H1 (cell line): ENCODE data around the gene CCDC148. TPM values are rescaled to one million over a fixed set of nuclear protein-coding genes. Genes with fewer than 3 reads are reported as not detected.

Experiments used
- CTCF ChIA-PET: fragments of 300-600 bp; sonication (Branson Sonifier 250); formaldehyde crosslinking; loops from one replicate; lab custom pipeline; 2021; ENCODE audit not compliant: partially characterized antibody; lab: Charles Lee
- POLR2A ChIA-PET: fragments of 300-600 bp; sonication (Branson Sonifier 250); formaldehyde crosslinking; loops from one replicate; lab custom pipeline; 2021; ENCODE audit warnings: inconsistent platforms; ENCODE audit not compliant: partially characterized antibody; lab: Charles Lee
- DNase-seq, 2 experiments: peaks; one replicate each; pipeline versions ENCODE4 v3.0.0 to v3.0.0-alpha.2; 2010 to 2022; ENCODE audit warnings: low spot score in 2 of 2, low read depth in 1 of 2, mixed read lengths in 1 of 2
- FAIRE-seq: peaks from 2 replicates; lab custom pipeline; 2011; peaks lifted over from hg19 to GRCh38; lab: Jason Lieb, UNC
- H2AFZ ChIP-seq: 2 replicates; pipeline ENCODE4 v1.8.1; 2012; ENCODE audit warnings: low read length, inconsistent platforms
- H2AK5ac ChIP-seq: 2 replicates; pipeline ENCODE4 v1.6.1; 2013; ENCODE audit warnings: low read depth, low read length
- H2BK120ac ChIP-seq: replicated peaks from 2 replicates; pipeline ENCODE3; 2013; ENCODE audit warnings: low read depth, low read length, inconsistent platforms
- H2BK12ac ChIP-seq: 2 replicates; pipeline ENCODE4 v1.6.1; 2013; ENCODE audit warnings: low read depth, low read length
- H2BK15ac ChIP-seq: 2 replicates; pipeline ENCODE4 v1.6.1; 2013; ENCODE audit warnings: low read length
- H2BK20ac ChIP-seq: 2 replicates; pipeline ENCODE4 v1.6.1; 2013; ENCODE audit warnings: low read length
- H2BK5ac ChIP-seq: 2 replicates; pipeline ENCODE4 v1.6.1; 2013; ENCODE audit warnings: low read depth, low read length
- H3K14ac ChIP-seq: 2 replicates; pipeline ENCODE4 v1.6.1; 2013; ENCODE audit warnings: inconsistent platforms; ENCODE audit not compliant: insufficient read length
- H3K18ac ChIP-seq: 2 replicates; pipeline ENCODE4 v1.6.1; 2013; ENCODE audit warnings: low read length; ENCODE audit errors: extremely low read depth
- H3K23ac ChIP-seq: 2 replicates; pipeline ENCODE4 v1.6.1; 2013; ENCODE audit warnings: inconsistent platforms; ENCODE audit not compliant: insufficient read length
- H3K23me2 ChIP-seq: 2 replicates; pipeline ENCODE4 v1.6.1; 2013; ENCODE audit warnings: low read depth, low read length
- H3K27ac ChIP-seq: 2 replicates; pipeline ENCODE4 v1.6.1; 2011; ENCODE audit warnings: low read depth, low read length, inconsistent platforms
- H3K27me3 ChIP-seq, 4 experiments: replicated peaks in 1 of 4; 1 replicate in 1 of 4; 2 replicates in 3 of 4; pipeline versions ENCODE4 v1.6.1 to v1.8.1; 2011 to 2013; ENCODE audit warnings: low read length in 3 of 4, mild to moderate bottlenecking in 3 of 4, inconsistent platforms in 2 of 4, mixed read lengths in 2 of 4, moderate library complexity in 1 of 4; ENCODE audit not compliant: control insufficient read depth in 3 of 4, insufficient read depth in 3 of 4; ENCODE audit errors: extremely low read depth in 1 of 4
- H3K36me3 ChIP-seq, 4 experiments: 2 replicates each; pipeline versions ENCODE4 v1.6.1 to v1.8.1; 2011 to 2013; ENCODE audit warnings: mild to moderate bottlenecking in 4 of 4, low read length in 3 of 4, moderate library complexity in 2 of 4, control low read depth in 1 of 4, inconsistent platforms in 1 of 4; ENCODE audit not compliant: insufficient read depth in 4 of 4, control insufficient read depth in 2 of 4
- H3K4ac ChIP-seq: replicated peaks from 2 replicates; pipeline ENCODE3; 2013; ENCODE audit warnings: low read length, low read depth, mixed read lengths, inconsistent platforms; ENCODE audit not compliant: insufficient read length
- H3K4me1 ChIP-seq, 4 experiments: replicated peaks in 1 of 4; 1 replicate in 1 of 4; 2 replicates in 3 of 4; pipeline versions ENCODE4 v1.6.1 to v1.8.1; 2011 to 2013; ENCODE audit warnings: low read length in 3 of 4, inconsistent platforms in 2 of 4, mixed read lengths in 1 of 4; ENCODE audit not compliant: insufficient read depth in 4 of 4, control insufficient read depth in 3 of 4
- H3K4me2 ChIP-seq, 2 experiments: 2 replicates each; pipeline versions ENCODE4 v1.6.1 to v1.8.1; 2011 to 2013; ENCODE audit warnings: low read depth in 2 of 2, low read length in 2 of 2, control low read depth in 1 of 2, inconsistent platforms in 1 of 2, mild to moderate bottlenecking in 1 of 2; ENCODE audit not compliant: insufficient read depth in 1 of 2
- H3K4me3 ChIP-seq, 4 experiments: fragments of 200-600, 300-600 bp in 1 of 4; sonication (generic), shearing (Covaris generic), sonication (Bioruptor Twin) in 1 of 4; 2 replicates each; pipeline versions ENCODE4 v1.5.1 to v1.8.1; 2011 to 2016; ENCODE audit warnings: low read length in 4 of 4, low read depth in 3 of 4, control low read depth in 2 of 4, inconsistent platforms in 2 of 4, mild to moderate bottlenecking in 2 of 4, mixed read lengths in 1 of 4, moderate library complexity in 1 of 4; ENCODE audit not compliant: insufficient read depth in 2 of 4; ENCODE audit errors: extremely low read depth in 1 of 4
- H3K56ac ChIP-seq: replicated peaks from 2 replicates; pipeline ENCODE3; 2013; ENCODE audit warnings: low read depth, mild to moderate bottlenecking, mixed read lengths, low read length, inconsistent platforms; ENCODE audit not compliant: insufficient read length
- H3K79me1 ChIP-seq: 2 replicates; pipeline ENCODE4 v1.6.1; 2013; ENCODE audit warnings: low read depth, low read length, control low read depth
- H3K79me2 ChIP-seq, 2 experiments: 2 replicates each; pipeline versions ENCODE4 v1.6.1 to v1.8.1; 2012 to 2013; ENCODE audit warnings: low read length in 2 of 2, mild to moderate bottlenecking in 2 of 2, inconsistent platforms in 1 of 2; ENCODE audit not compliant: insufficient read depth in 2 of 2, control insufficient read depth in 1 of 2
- H3K9ac ChIP-seq, 4 experiments: replicated peaks in 1 of 4; 1 replicate in 1 of 4; 2 replicates in 3 of 4; pipeline versions ENCODE4 v1.6.1 to v1.8.1; 2011 to 2013; ENCODE audit warnings: low read depth in 3 of 4, low read length in 3 of 4, control low read depth in 2 of 4, mild to moderate bottlenecking in 2 of 4, moderate library complexity in 2 of 4, inconsistent platforms in 1 of 4; ENCODE audit errors: extremely low read depth in 1 of 4
- H3K9me3 ChIP-seq, 2 experiments: 2 replicates each; pipeline versions ENCODE4 v1.6.1 to v1.8.1; 2012 to 2013; ENCODE audit warnings: mild to moderate bottlenecking in 2 of 2, moderate library complexity in 2 of 2, control low read depth in 1 of 2, inconsistent platforms in 1 of 2, low read depth in 1 of 2, low read length in 1 of 2, mixed read lengths in 1 of 2; ENCODE audit not compliant: insufficient read depth in 2 of 2
- H4K20me1 ChIP-seq, 2 experiments: replicated peaks in 1 of 2; 2 replicates each; pipeline versions ENCODE3 to v1.8.1; 2011 to 2013; ENCODE audit warnings: inconsistent platforms in 2 of 2, low read length in 2 of 2, mild to moderate bottlenecking in 1 of 2; ENCODE audit not compliant: insufficient read depth in 2 of 2, control insufficient read depth in 1 of 2
- H4K5ac ChIP-seq: 2 replicates; pipeline ENCODE4 v1.6.1; 2013; ENCODE audit warnings: low read length, low read depth, mixed read lengths, inconsistent platforms; ENCODE audit not compliant: insufficient read length
- H4K8ac ChIP-seq: 2 replicates; pipeline ENCODE4 v1.8.0; 2013; ENCODE audit warnings: mild to moderate bottlenecking, moderate library complexity, low read length, inconsistent platforms; ENCODE audit not compliant: insufficient read depth; ENCODE audit errors: extremely low read depth
- H4K91ac ChIP-seq: replicated peaks from 2 replicates; pipeline ENCODE3; 2013; ENCODE audit warnings: low read length, mixed read lengths, inconsistent platforms; ENCODE audit not compliant: insufficient read length
- RAD21 ChIP-seq, 2 experiments: IDR thresholded peaks in 1 of 2; conservative IDR thresholded peaks in 1 of 2; 2 replicates each; pipeline ENCODE4 v1.6.1; 2011; ENCODE audit warnings: low read depth in 2 of 2, low read length in 2 of 2, improper control_type of control experiment in 1 of 2, inconsistent platforms in 1 of 2, mild to moderate bottlenecking in 1 of 2, moderate library complexity in 1 of 2
- WGBS, 2 experiments: shearing (Covaris generic) in 1 of 2; methylation state at CpG; one replicate each; pipeline versions ENCODE4 v1.1.6 to v1.1.7; 2013 to 2015; ENCODE audit warnings: low lambda C conversion rate in 2 of 2, mixed read lengths in 2 of 2, inconsistent platforms in 1 of 2, low coverage in 1 of 2, missing lambda C conversion rate in 1 of 2; ENCODE audit not compliant: insufficient replicate concordance in 2 of 2, insufficient coverage in 1 of 2, insufficient read length in 1 of 2; ENCODE audit errors: extremely low coverage in 1 of 2, missing lambda C conversion rate in 1 of 2; 5-methylcytosine and 5-hydroxymethylcytosine counted together
- polyA plus RNA-seq, 7 experiments: library from polyadenylated mRNA; depleted of rRNA in 3 of 7; stranded (reverse) in 5 of 7; unstranded in 2 of 7; fragments of >200 nt in 5 of 7; fragments of 200-250 nt in 2 of 7; gene quantifications; 1 replicate in 5 of 7; 2 replicates in 1 of 7; 4 replicates in 1 of 7; pipeline versions ENCODE4 v1.2.1 to v1.2.3, GENCODE V29; 2011 to 2013; ENCODE audit warnings: missing spikeins in 2 of 7, mixed read lengths in 2 of 7
- total RNA-seq: library from RNA; stranded (reverse); fragmentation: NEBNext Ultra II Directional; extraction: Animal tissue kit (Norgen Biotek cat#: 25700); gene quantifications from 2 replicates; pipeline ENCODE4 v1.2.1, GENCODE V29; 2021

The CCDC148 gene
- total and polyA plus RNA-seq, 2 of the 8 experiments (the other 6 are each of a cell fraction or from before 2014, with no cell fraction given), result 0.45 to 1.3 TPM

- WGBS, 2 experiments, result 93% methylated on average over 2 of the region's 2 CpGs; no CpG with 5 or more reads in 1 of the 2 experiments
- H4K20me1 ChIP-seq, result no peaks in the 10 kb centered on the region
- H3K18ac ChIP-seq, result no peak overlapping the region
- no peak for TF ChIP-seq RAD21 (IDR thresholded peaks at IDR 0.05 in 1 of 2, conservative IDR thresholded peaks at IDR 0.05 in 1 of 2; ENCODE audit: low read depth in 2 of 2, low read length in 2 of 2)
Measured at GRCh38 chr2:158211502-158211901, 245.1 kb downstream of the CCDC148 start.

More at GRCh38 chr2:158211502-158211901, 245.1 kb downstream of the CCDC148 start:
- no peak overlapping the region for H2AFZ ChIP-seq
- no peak overlapping the region for H3K56ac ChIP-seq
- ChIA-PET POLR2A (no interaction called here), CTCF (no interaction called here)
- H2BK5ac ChIP-seq, result no peak overlapping the region
- no peak overlapping the region for H4K8ac ChIP-seq
- no peak overlapping the region for H2BK12ac ChIP-seq
- H3K9me3 ChIP-seq, result no peaks in the 10 kb centered on the region
- no peaks in the 10 kb centered on the region for H3K36me3 ChIP-seq
- H2BK15ac ChIP-seq, result no peak overlapping the region
- H4K91ac ChIP-seq, result no peak overlapping the region
- H3K23me2 ChIP-seq, result no peaks in the 10 kb centered on the region
- H3K79me2 ChIP-seq, result no peaks in the 10 kb centered on the region
- no peaks in the 10 kb centered on the region for H3K79me1 ChIP-seq
- H2BK20ac ChIP-seq, result no peak overlapping the region
- no peak for FAIRE-seq
- H3K4me3 ChIP-seq, result no peak overlapping the region
- H3K4me2 ChIP-seq, result no peak overlapping the region
- no peak overlapping the region for H3K14ac ChIP-seq
- no peak overlapping the region for H3K27ac ChIP-seq
- no peaks in the 10 kb centered on the region; a peak in 1 of 7 replicates for H3K4me1 ChIP-seq
- H2BK120ac ChIP-seq, result no peak overlapping the region
- DNase-seq, result no peak
- H3K27me3 ChIP-seq, result no peaks in the 10 kb centered on the region
- no peak overlapping the region for H2AK5ac ChIP-seq
- no peak overlapping the region for H4K5ac ChIP-seq
- H3K23ac ChIP-seq, result no peak overlapping the region
- H3K9ac ChIP-seq, result no peak overlapping the region
- no peak overlapping the region for H3K4ac ChIP-seq
